ENCODE measurements around the gene KL.

Gene KL

DNA sequence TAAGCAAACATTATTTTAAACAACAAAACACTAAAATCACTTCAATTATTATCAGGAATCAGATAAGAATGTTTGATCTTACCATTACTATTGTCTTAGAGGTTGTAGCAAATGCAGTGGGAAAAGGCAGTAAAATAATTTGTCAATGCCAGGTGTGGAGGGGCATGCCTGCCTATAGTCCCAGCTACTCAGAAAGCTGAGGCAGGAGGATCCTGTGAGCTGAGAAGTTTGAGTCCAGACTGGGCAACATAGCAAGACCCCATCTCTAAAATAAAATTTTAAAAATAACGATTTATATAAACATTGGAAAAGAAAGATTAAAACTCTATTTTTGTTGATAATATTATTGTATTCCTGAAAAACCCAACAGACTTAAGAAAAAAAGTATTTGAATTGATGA is 66.8 kb downstream of the KL start:
- DNase-seq (ENCODE audit: low spot score), result no peak

DNA sequence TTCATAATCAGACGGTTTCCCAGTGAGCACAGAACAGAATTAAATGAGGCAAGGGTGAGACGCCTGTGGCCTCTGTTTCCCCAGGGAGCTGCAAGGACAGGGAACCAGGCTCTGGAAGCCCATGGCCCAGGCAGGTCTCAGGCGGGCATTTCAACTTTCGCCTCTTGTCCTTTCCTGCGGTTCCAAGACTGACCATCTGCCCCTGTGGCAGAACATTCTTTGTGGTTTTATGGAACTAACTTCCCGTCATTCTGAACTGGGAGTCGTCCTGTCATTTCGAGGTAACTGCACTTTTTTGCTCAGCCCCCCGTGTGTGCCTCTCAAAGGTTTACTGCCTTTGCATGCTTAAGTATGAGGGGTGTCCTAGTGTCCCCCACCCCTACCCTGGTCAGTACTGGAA is 70.9 kb downstream of the KL start:
- no peak for DNase-seq (ENCODE audit: low spot score)

DNA sequence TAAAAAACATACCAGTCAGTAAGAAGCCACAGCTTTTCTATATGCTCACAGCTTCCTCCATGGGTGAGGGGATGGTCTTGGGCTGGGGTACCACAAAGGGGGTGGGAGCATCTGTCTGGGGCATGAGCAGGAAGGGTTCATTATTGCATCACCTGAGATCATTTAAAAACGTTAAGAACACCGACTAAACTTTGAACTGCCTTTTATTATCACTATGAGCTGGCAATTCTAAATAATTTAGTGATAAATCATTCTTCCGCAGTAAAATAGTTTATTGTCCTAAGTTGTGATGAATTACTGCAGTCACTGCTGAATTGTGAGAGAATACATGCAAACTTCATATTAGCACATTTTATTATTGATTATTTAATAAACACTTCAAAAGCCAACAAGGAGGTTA is 71.6 kb downstream of the KL start:
- DNase-seq (ENCODE audit: low spot score), result no peak

DNA sequence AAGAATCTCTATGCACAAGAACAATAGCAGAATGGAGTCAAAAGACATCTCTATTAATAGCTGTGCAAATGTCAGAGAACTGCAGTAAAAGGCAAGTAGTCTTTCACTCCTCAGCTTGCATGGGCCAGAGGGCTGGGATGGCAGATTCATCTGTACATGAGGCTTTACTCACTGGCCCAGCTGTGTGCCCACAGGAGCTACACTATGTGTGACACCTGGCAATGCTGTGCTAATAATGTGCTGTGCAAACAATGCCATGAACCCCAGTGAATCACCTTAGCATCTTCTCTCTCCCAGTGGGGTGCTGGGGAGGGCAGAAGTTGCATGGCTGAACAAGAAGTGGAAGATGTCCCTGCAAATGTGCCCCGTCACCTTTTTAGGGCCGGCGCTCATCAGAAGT is 73.1 kb downstream of the KL start:
- no peak for DNase-seq (ENCODE audit: low spot score)

DNA sequence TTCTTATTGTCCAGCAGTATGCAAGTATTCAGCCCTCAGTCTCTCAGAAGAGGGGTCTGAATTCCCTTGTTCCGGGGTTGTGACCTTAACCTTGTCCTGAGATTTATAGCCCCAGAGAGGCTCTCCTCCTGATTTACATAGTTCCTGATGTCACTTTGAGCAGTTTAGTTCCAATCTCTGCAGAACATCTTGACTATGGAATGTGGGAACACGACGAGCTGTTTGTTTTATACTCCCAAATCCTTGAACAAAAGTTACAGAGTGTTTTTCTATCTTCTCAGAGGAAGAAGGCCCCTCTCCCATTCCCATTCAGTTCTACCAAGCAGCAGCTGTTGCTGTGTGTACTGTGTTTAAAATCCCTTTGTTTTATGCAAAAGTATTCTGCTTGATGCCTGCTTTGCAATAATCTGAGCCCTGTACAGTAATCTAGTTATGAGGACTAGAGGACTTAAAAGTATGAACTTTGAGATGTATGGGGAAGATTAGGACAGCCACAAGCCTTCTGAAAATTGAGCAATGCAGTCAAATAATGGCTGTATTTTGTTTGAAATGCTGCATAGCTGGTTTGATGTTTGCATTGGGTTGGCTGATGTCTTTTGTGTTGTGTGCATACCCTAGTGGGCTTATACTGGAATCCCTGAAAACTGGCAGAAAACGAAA is 74.7 kb downstream of the KL start:
- DNase-seq (ENCODE audit: low spot score), result no peak

DNA sequence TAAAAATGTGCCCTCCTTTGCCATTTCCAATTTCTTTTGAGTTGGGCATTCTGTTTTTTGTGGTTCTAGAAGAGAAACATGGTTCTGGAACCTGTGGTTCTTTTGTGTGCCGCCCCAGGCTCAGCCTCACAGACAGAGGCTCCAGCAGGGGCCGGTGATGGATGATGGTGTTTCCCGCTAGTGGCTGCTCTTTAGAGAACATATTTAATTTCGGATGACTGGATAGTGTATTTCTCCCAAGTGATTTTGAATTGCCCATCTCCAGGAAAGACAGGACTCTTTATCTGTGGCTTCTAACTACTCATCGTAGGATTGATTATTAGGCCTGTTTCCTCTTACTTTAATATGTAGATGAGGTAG is 75.2 kb downstream of the KL start:
- DNase-seq (ENCODE audit: low spot score), result no peak

DNA sequence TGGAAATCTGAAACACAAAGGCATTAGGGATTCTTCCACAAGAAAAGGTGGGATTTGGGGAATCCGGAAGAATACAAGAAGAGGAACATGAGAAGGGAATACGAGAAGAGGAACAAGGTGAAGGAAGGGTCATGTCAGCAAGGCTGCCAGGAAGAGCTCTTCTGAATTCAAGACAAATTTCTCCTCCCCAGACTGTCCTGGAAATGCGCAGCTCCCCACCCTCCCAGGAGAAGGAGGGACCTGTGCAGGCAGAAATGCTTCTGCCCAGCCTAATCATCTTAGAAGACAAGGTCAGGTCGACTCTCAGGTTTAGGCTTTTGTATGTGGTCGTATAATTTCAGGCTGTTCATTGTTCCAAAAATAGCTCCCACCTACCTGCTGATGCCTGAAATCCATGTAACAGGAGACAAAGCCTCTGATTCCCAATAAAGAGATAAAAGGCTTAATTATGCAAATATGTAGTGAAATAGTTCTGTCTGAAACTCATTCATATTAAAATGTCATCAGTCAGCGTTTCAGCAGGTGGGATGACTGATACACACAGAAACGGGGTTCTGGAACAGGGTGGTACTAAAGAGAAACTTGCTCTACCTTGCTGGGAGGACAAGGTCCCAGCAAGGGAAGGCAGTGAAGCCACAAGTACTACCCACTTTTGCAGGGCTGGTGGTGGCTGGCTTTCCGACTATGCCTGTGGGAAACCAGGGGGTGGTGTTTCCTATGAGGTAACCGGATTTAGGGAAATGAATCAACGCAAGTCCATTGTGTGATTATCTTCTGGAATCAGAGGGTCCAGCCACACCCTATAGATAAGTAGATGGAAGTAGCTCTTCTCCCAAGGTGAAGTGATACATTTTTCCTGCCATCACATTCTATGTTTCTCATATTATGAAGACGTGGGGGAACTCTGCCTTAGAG is 76.1 kb downstream of the KL start:
- DNase-seq (ENCODE audit: low spot score), result no peak

DNA sequence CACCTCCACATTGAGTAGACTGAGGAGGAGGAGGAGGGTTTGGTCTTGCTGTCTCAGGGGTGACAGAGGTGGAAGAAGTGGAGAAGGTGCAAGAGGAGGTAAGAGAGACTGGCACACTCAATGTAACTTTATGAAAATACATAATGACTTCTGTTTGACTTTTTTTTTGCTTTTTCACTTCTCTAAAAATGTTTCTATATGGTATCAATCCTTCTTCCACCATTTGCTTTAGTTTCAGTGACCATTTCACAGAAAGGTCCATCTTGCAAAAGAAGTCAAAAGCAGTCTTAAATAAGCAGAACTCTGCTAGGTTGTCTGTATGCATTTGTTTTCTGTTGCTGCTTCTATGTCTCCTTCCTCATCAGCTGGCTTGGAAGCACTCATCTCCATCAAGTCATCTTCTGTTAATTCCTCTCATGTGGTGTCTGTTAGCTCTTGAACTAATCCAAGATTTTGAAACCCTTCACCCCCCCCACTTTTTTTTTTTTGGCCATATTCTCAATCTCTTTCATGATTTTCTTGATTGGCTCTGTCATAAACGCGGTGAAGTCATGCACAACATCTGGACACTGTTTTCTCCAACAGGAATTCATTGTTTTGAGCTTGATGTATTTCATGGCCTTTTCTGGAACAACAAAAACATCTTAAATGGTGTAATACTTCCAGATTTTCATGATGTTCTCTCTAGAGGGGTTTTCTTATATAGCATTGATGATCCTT is 80.8 kb downstream of the KL start:
- DNase-seq (ENCODE audit: low spot score), result no peak

DNA sequence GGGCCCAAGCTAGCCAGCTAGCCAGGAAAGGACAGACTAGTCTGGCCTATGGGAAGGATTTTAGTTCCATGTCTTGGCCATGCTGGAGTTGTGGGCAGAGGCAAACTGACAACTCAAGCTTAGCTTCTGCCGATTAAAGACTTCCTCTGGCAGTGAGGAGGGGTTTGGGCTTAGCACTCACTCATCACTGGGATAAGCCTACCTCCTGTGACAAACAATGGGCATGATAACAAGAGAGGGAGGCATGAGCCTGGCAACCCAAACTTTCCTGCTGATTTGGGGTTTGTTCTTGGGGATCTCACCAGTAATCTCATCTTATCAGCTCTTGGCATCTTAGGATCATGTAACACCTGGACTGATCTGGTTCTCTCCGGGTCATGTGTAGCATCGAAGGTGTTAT is 83.6 kb downstream of the KL start:
- no peak for DNase-seq (ENCODE audit: low spot score)

DNA sequence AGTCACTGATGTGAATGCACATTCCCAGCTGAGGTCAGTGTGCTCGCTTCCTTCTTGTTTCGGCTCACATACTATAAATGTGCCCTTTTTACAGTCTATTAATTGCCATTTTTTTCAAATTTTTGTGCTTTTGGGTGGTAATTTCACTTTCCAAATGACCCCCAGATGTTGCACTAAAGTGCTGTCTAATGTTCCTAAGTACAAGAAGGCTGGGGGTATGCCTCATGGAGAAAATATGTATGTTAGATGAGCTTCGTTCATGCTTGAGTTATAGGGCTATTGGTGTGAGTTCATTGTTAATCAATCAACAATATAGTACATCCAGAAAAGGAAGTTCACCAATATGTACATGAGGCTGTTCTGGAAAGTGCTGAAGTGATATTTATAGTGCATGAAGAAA is 84.7 kb downstream of the KL start:
- no peak for DNase-seq (ENCODE audit: low spot score)

DNA sequence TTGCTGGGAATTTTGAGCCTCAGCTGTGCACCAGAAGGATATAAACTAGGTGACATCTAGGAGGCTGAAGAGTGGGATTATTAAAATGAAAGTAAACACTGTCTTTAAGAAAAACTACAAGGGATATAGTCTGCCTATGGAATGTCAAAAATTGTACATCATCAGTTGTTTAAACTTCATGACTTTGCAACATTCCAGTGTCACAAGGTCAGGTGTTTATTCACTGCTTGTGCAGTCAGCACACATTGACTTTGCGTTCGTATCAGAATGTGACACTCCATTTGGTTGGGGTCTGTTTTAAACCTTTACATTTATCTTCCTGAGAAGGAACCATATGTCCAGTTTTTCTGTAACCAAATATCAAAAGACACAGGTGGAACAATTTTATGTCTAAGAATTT is 85.6 kb downstream of the KL start:
- DNase-seq (ENCODE audit: low spot score), result no peak

DNA sequence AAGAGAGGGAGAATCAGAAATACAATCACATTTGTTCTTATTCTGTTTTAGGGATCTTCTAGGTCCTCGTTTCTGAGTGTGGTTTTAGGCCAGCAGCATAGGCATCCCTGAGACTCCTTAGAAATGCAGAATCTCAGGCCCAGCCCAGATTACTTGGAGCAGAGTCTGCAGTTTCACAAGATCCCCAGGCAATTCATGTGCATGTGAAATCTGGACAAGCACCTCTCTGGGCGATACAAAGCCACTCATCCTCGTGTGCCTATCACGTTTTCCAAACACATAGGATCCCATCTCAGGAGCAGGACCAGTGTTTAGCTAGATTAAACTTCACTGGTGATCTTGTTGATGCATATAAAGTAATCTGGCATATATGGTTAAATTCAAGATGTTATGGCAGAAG is 87.2 kb downstream of the KL start:
- DNase-seq (ENCODE audit: low spot score), result no peak

DNA sequence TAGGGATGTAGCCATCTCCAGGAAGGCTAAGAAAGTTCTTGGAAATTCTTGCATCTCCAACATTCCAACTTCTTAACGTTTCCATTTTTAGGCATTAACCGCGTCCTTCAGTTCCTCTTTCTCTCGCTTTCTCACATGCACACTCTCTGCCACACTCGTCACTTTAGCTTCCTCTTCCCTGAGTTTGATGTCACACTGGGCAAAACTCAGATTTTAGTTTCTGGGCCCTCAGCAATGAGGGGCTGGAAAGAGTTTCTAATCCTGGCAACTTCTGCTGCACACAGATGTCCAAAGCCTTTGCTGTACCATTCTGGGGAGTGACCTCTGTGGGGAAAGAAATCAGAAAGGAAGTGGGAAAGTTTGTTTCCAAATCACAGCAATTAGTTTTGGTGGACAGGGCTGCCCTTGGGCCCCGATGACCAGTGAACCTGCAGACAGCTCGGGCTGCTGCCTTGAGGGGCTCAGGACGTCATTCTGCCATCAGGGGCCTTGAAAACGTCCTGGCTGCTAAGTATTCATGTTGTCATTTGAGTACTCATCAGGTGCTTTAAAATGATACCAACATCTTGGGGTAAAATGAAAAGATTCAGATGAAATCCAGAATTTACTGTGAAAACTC is 89.3 kb downstream of the KL start:
- no peak for DNase-seq (ENCODE audit: low spot score)

DNA sequence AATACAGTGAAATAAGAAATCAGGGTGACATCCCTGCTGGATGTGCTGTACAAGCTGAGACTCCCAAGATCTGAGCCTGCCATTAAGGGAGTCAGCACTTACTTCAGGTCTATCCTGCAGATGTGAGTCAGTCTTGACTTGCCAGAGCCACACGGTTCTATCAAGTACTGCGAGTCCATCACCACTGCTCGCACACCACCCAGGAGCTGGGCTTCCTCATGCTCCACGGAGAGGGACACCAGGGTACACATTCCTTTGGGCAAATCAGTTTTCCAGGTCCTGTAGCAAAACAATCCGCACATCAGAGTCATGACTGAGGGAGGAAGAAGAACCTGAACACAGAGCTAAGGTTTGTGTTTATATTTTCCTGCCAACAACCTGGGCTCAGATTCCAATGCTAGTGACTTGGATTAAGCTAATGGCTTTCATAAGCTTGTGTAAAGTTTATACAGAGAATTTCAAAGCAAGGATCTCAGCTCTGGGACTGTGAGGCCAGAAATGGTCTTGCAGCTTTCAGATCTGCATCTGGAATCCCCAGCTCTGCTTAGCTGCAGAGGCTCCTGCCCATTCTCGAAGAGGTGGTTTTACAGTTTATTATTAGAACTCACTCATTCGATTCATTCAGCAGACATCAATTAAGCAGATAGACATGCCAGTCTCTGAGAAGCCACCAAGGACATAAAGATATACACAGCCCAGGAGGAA is 90.6 kb downstream of the KL start:
- DNase-seq (ENCODE audit: low spot score), result no peak

DNA sequence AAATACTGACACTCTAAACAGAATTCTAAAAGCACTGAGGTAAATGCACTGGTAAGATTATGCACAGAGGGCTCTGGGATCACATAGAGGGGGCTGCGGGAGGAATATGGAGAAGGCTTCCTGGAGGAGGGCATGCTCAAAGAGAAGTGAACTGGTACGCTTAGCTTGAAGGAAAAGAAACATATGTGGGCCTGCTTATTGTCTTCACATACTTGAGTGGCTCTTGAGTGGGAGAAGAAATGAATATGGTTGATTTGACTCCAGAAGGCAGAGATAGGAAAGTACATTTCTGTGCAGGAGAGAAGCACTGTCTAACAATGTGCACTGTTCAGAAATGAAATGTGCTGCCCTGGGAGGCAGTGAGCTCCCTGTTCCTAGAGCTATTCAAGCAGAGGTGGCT is 91.1 kb downstream of the KL start:
- DNase-seq (ENCODE audit: low spot score), result no peak

DNA sequence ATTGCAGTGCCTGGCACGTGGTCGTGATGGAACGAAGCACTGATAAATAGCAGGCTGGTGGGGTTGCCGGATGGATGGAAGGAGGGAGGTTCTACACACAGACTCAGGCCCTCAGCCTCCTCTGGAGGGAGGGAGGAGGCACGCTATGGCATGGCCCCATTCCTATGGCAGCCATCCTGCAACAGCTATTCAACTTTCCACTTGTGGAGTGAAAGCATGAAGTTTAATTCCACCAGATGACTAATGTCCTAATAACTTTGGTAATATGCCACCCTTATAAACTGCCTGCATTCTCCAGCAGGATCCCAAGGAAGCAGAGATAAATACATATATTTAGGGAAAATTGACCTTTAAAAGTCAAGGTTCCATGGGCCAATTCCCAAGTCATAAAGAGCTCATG is 92.4 kb downstream of the KL start:
- DNase-seq (ENCODE audit: low spot score), result no peak

DNA sequence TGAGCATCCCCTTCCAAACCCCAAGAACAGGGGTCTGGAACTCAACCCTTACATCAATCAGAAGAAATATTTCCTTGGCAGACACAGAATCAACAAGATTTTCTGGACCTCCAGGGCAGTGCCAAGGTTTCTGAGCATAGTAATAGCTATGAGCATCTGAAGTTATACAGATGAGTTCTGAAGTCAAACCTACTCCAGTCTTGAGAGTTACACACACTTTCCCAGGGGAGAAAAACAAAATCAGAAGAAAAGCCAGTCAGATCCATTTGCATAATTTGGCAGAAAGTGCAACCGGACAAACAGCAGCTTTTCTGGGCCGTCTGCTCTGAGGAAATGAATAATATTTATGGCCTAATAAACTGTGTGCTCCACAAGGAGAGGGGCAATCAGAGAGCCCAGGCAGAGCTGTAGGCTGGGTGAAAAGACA is 93.1 kb downstream of the KL start:
- DNase-seq (ENCODE audit: low spot score), result no peak

DNA sequence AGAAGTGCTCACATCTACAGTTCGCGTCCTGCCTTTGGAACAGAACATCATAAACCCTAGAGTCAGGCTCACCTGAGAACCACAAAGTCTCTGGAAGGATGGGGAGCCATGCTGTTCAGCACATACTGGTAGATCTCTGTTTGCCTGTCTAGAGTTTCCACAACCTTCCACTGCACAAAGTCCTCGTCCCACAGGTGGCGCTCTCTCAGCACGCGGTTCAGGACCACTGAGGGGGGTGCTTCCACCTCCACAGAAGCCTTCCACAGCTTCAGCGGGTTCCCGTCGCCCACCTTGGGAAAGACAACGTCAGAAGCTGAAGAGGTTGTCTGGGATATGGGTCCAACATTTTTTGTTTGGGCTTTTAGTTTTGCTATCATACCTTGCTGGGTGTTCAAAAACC is 93.6 kb downstream of the KL start:
- DNase-seq (ENCODE audit: low spot score), result no peak

DNA sequence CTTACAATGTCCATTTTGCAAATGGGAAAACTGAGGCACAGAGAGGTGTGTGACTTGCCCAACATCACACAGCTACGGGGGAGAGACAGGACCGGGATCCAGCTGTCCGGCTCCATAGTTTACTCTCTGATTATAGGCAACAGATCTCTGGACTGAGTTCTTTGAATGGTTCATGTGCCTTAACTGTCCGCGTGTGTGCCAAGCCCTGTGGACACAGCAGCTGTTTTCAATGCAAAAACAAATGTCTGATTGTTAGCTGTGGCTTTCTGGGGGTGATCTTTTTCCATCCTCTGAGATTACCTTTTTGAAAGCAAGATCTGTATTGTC is 94.1 kb downstream of the KL start:
- DNase-seq (ENCODE audit: low spot score), result no peak

DNA sequence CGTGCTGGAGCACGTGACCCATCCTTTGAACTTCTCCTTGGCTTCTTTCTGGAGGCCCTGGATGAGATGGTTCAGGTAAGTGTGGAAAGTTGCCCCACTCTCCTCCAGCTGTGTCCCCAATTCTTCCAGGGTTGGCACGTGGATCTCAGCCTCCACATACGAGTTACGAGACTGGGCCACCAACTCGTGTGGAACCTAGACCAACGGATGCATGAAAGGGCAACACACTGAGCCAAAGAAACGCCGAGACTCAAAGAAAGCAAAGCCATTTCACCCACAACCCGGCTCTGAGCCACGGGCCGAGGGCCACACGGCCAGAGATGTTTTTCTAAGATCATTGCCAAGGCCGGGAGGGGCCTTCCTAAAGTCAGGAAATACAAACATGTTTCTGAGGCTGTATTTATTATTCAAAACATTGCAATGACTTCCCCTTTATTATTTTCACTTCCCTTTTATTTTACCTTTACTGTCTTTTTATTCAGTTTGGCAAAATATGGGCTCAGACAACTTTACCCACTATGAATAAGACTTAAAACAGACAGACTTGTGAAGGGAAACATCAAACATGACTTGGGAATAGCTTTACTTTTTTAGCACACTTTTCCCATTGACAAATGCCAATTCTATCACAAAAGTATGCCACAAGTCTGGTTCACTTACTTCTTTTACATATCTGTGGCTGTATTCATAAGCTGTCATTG is 94.6 kb downstream of the KL start:
- no peak for DNase-seq (ENCODE audit: low spot score)

DNA sequence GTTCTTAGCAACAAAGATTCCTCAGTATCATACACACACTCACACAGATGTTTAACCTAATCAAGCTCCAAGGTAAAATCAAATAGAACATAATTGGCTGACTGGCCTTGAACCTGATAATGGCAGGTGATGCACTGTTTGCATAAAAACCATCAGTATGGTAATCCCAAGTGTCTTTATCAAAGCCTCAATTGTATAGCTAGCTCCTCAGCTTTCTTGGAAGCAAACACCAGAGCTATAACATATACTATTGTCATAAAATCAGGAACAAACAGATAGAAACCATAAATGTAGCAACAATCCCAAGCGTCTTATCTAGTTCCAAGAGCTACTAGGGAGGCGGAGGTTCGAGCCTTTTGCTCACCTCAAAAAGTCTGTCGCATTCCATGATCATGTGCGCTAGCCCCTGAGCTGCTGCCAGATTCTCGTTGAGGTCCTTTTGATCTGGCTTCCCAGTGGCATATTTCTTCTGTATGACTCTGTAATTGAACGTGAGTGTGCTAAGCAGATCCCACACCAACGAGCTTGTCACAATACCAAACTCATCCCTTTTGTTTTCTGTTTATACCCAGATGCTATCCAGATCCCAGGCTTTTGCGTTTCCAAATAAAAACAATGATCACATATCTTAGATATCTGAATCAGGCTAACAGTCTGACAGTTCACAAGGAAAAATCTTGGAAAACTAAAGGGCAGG is 95.3 kb downstream of the KL start:
- no peak for DNase-seq (ENCODE audit: low spot score)

Measured in kidney tubule cell (primary cell).